Measurements from ENCODE around the gene MLLT11. TPM values are rescaled to one million over a fixed set of nuclear protein-coding genes. Genes with fewer than 3 reads are reported as not detected.
A peak's percentile ranks its signal among the peaks of the same experiment; 100 is the strongest.

The MLLT11 gene
- total RNA-seq, 1 experiment from 2014 or later, result 16.4 TPM

DNA sequence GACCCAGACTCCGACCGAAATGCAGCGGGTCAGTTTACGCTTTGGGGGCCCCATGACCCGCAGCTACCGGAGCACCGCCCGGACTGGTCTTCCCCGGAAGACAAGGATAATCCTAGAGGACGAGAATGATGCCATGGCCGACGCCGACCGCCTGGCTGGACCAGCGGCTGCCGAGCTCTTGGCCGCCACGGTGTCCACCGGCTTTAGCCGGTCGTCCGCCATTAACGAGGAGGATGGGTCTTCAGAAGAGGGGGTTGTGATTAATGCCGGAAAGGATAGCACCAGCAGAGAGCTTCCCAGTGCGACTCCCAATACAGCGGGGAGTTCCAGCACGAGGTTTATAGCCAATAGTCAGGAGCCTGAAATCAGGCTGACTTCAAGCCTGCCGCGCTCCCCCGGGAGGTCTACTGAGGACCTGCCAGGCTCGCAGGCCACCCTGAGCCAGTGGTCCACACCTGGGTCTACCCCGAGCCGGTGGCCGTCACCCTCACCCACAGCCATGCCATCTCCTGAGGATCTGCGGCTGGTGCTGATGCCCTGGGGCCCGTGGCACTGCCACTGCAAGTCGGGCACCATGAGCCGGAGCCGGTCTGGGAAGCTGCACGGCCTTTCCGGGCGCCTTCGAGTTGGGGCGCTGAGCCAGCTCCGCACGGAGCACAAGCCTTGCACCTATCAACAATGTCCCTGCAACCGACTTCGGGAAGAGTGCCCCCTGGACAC, 12.1 kb upstream of the MLLT11 start (continued):
- TF ChIP-seq CBFB (CRISPR knock-in tag; IDR thresholded peaks at IDR 0.05; ENCODE audit: low read depth) (no peak), FOXJ3 (CRISPR knock-in tag; IDR thresholded peaks at IDR 0.05; ENCODE audit: borderline replicate concordance) (no peak), GRHL2 (CRISPR knock-in tag; IDR thresholded peaks at IDR 0.05; ENCODE audit: insufficient replicate concordance, severe bottlenecking) (no peak), HMGA2 (CRISPR knock-in tag; IDR thresholded peaks at IDR 0.05) (no peak), PRRX2 (CRISPR knock-in tag; IDR thresholded peaks at IDR 0.05) (0 out of 2 replicates have a peak, but pooled peaks have one; percentile 37), CREB1 (CRISPR knock-in tag; IDR thresholded peaks at IDR 0.05) (0 out of 2 replicates have a peak, but pooled peaks have one; percentile 17), KAT7 (CRISPR knock-in tag; IDR thresholded peaks at IDR 0.05; ENCODE audit: borderline replicate concordance) (peak; percentile 50; the same call in 1 of the 2 replicates), NR1H2 (CRISPR knock-in tag; IDR thresholded peaks at IDR 0.05) (no peak), ZNF423 (CRISPR knock-in tag; IDR thresholded peaks at IDR 0.05) (no peak), RORB (CRISPR knock-in tag; IDR thresholded peaks at IDR 0.05) (no peak), ZNF232 (CRISPR knock-in tag; IDR thresholded peaks at IDR 0.05) (no peak), TEAD1 (CRISPR knock-in tag; IDR thresholded peaks at IDR 0.05) (peak; percentile 67; the same call in 1 of the 2 replicates), ZNF263 (CRISPR knock-in tag; IDR thresholded peaks at IDR 0.05; ENCODE audit: low read depth) (no peak), EMX1 (CRISPR knock-in tag; IDR thresholded peaks at IDR 0.05) (no peak), SP1 (CRISPR knock-in tag; conservative IDR thresholded peaks at IDR 0.05) (no peak)
- TF ChIP-seq, protein P1, sequence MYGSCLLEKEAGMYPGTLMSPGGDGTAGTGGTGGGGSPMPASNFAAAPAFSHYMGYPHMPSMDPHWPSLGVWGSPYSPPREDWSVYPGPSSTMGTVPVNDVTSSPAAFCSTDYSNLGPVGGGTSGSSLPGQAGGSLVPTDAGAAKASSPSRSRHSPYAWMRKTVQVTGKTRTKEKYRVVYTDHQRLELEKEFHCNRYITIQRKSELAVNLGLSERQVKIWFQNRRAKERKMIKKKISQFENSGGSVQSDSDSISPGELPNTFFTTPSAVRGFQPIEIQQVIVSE (CRISPR knock-in tag; IDR thresholded peaks at IDR 0.05; ENCODE audit: borderline replicate concordance), result no peak
- TF ChIP-seq, protein P2, sequence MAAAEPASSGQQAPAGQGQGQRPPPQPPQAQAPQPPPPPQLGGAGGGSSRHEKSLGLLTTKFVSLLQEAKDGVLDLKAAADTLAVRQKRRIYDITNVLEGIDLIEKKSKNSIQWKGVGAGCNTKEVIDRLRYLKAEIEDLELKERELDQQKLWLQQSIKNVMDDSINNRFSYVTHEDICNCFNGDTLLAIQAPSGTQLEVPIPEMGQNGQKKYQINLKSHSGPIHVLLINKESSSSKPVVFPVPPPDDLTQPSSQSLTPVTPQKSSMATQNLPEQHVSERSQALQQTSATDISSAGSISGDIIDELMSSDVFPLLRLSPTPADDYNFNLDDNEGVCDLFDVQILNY (CRISPR knock-in tag; IDR thresholded peaks at IDR 0.05), result no peak
- TF ChIP-seq, protein P3, sequence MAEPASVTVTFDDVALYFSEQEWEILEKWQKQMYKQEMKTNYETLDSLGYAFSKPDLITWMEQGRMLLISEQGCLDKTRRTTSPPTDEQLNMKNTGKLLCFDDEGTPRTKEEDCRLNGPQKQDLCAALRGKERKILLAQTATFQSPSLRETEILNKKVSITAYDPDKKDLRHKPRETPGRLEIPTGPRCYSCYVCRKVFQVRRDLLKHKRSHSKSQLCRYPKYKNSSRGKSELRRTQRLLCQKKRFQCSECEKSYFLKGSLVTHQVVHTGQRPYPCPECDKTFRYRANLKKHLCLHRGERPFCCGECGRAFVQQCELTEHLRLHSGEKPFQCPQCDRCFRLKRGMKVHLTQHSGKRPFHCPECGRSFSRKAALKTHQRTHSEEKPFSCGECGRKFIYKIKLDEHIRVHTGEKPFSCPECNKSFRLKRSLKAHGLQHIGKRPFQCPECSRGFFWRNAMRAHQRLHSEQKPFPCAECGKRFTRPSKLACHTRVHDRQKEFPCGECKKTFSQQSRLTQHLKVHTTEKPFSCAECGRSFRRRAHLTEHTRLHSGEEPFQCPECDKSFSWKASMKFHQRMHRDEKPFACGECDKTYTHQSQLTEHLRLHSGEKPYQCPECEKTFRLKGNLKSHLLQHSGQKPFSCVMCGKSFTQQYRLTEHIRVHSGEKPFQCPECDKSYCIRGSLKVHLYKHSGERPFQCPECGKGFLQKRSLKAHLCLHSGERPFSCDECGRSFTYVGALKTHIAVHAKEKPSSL (CRISPR knock-in tag; conservative IDR thresholded peaks at IDR 0.05), result no peak; the same call in 1 of the 2 replicates
- TF ChIP-seq, protein P4, sequence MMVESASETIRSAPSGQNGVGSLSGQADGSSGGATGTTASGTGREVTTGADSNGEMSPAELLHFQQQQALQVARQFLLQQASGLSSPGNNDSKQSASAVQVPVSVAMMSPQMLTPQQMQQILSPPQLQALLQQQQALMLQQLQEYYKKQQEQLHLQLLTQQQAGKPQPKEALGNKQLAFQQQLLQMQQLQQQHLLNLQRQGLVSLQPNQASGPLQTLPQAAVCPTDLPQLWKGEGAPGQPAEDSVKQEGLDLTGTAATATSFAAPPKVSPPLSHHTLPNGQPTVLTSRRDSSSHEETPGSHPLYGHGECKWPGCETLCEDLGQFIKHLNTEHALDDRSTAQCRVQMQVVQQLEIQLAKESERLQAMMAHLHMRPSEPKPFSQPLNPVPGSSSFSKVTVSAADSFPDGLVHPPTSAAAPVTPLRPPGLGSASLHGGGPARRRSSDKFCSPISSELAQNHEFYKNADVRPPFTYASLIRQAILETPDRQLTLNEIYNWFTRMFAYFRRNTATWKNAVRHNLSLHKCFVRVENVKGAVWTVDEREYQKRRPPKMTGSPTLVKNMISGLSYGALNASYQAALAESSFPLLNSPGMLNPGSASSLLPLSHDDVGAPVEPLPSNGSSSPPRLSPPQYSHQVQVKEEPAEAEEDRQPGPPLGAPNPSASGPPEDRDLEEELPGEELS (CRISPR knock-in tag; IDR thresholded peaks at IDR 0.05), result peak; percentile 69; the same call in 1 of the 2 replicates
- TF ChIP-seq, protein P5, sequence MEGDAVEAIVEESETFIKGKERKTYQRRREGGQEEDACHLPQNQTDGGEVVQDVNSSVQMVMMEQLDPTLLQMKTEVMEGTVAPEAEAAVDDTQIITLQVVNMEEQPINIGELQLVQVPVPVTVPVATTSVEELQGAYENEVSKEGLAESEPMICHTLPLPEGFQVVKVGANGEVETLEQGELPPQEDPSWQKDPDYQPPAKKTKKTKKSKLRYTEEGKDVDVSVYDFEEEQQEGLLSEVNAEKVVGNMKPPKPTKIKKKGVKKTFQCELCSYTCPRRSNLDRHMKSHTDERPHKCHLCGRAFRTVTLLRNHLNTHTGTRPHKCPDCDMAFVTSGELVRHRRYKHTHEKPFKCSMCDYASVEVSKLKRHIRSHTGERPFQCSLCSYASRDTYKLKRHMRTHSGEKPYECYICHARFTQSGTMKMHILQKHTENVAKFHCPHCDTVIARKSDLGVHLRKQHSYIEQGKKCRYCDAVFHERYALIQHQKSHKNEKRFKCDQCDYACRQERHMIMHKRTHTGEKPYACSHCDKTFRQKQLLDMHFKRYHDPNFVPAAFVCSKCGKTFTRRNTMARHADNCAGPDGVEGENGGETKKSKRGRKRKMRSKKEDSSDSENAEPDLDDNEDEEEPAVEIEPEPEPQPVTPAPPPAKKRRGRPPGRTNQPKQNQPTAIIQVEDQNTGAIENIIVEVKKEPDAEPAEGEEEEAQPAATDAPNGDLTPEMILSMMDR (IDR thresholded peaks at IDR 0.05), result peak; percentile 30; the same call in 1 of the 2 replicates
- TF ChIP-seq, protein P6, sequence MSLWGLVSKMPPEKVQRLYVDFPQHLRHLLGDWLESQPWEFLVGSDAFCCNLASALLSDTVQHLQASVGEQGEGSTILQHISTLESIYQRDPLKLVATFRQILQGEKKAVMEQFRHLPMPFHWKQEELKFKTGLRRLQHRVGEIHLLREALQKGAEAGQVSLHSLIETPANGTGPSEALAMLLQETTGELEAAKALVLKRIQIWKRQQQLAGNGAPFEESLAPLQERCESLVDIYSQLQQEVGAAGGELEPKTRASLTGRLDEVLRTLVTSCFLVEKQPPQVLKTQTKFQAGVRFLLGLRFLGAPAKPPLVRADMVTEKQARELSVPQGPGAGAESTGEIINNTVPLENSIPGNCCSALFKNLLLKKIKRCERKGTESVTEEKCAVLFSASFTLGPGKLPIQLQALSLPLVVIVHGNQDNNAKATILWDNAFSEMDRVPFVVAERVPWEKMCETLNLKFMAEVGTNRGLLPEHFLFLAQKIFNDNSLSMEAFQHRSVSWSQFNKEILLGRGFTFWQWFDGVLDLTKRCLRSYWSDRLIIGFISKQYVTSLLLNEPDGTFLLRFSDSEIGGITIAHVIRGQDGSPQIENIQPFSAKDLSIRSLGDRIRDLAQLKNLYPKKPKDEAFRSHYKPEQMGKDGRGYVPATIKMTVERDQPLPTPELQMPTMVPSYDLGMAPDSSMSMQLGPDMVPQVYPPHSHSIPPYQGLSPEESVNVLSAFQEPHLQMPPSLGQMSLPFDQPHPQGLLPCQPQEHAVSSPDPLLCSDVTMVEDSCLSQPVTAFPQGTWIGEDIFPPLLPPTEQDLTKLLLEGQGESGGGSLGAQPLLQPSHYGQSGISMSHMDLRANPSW (CRISPR knock-in tag; conservative IDR thresholded peaks at IDR 0.05; ENCODE audit: low read depth), result no peak
- TF ChIP-seq, protein P7, sequence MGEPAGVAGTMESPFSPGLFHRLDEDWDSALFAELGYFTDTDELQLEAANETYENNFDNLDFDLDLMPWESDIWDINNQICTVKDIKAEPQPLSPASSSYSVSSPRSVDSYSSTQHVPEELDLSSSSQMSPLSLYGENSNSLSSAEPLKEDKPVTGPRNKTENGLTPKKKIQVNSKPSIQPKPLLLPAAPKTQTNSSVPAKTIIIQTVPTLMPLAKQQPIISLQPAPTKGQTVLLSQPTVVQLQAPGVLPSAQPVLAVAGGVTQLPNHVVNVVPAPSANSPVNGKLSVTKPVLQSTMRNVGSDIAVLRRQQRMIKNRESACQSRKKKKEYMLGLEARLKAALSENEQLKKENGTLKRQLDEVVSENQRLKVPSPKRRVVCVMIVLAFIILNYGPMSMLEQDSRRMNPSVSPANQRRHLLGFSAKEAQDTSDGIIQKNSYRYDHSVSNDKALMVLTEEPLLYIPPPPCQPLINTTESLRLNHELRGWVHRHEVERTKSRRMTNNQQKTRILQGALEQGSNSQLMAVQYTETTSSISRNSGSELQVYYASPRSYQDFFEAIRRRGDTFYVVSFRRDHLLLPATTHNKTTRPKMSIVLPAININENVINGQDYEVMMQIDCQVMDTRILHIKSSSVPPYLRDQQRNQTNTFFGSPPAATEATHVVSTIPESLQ (CRISPR knock-in tag; IDR thresholded peaks at IDR 0.05), result no peak
- TF ChIP-seq, protein P8, sequence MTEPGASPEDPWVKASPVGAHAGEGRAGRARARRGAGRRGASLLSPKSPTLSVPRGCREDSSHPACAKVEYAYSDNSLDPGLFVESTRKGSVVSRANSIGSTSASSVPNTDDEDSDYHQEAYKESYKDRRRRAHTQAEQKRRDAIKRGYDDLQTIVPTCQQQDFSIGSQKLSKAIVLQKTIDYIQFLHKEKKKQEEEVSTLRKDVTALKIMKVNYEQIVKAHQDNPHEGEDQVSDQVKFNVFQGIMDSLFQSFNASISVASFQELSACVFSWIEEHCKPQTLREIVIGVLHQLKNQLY (CRISPR knock-in tag; IDR thresholded peaks at IDR 0.05), result no peak
- TF ChIP-seq, protein P9, sequence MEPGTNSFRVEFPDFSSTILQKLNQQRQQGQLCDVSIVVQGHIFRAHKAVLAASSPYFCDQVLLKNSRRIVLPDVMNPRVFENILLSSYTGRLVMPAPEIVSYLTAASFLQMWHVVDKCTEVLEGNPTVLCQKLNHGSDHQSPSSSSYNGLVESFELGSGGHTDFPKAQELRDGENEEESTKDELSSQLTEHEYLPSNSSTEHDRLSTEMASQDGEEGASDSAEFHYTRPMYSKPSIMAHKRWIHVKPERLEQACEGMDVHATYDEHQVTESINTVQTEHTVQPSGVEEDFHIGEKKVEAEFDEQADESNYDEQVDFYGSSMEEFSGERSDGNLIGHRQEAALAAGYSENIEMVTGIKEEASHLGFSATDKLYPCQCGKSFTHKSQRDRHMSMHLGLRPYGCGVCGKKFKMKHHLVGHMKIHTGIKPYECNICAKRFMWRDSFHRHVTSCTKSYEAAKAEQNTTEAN (CRISPR knock-in tag; IDR thresholded peaks at IDR 0.05), result peak; percentile 87; the same call in 1 of the 2 replicates

All from WTC11 (cell line).